ENCODE measurements around the gene OR10G3.

GRCh38 chr14:21537090-21537424 lies 42.8 kb downstream of the OR10G3 start:
- TF ChIP-seq CTCF (IDR thresholded peaks at IDR 0.05) (no peak), POLR2A (IDR thresholded peaks at IDR 0.05) (no peak)
